Measurements from ENCODE around the gene ZC3H18.

DNA sequence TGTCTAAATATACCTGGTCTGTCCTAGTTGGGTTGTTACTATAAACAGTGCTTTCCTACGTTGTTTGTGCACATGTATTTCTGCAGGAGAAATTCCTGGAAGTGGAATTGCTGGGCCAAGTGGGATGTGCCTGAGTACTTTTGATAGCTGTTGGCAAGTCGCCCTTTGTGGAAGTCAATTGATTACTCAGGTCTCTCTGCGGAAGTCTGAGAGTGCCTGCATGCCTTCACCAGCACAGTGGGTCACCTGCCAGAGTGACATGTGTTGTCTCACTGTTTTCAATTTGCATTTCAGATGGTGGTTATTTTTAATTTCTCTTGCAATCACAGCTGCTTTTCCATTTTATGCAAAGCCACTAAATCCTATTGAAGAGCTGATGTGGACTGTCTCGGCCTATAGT, 94.9 kb downstream of the ZC3H18 start:
- TF ChIP-seq, protein P1, sequence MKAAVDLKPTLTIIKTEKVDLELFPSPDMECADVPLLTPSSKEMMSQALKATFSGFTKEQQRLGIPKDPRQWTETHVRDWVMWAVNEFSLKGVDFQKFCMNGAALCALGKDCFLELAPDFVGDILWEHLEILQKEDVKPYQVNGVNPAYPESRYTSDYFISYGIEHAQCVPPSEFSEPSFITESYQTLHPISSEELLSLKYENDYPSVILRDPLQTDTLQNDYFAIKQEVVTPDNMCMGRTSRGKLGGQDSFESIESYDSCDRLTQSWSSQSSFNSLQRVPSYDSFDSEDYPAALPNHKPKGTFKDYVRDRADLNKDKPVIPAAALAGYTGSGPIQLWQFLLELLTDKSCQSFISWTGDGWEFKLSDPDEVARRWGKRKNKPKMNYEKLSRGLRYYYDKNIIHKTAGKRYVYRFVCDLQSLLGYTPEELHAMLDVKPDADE (IDR thresholded peaks at IDR 0.05) = no peak
- no peak for TF ChIP-seq EZH2 (IDR thresholded peaks at IDR 0.05; ENCODE audit: low read depth, unreplicated experiment)
